HG03432 (cell line): ENCODE measurements around the gene NFATC2IP.
"Not testable (repeated sequence)": the region's sequence is repeated elsewhere in the genome, so short reads cannot be mapped to it uniquely, and the experiment has no call there.

Source experiments
- ATAC-seq: cut with Tn5 transposase; IDR thresholded peaks from one replicate; pipeline ENCODE4 v1.9.1; 2021; ENCODE audit warnings: mild to moderate bottlenecking, moderate library complexity; ENCODE audit not compliant: unreplicated experiment

The NFATC2IP gene

GRCh38 chr16:28925386-28926228 is 25.1 kb upstream of the NFATC2IP start:
- ATAC-seq: peak; percentile 39

DNA sequence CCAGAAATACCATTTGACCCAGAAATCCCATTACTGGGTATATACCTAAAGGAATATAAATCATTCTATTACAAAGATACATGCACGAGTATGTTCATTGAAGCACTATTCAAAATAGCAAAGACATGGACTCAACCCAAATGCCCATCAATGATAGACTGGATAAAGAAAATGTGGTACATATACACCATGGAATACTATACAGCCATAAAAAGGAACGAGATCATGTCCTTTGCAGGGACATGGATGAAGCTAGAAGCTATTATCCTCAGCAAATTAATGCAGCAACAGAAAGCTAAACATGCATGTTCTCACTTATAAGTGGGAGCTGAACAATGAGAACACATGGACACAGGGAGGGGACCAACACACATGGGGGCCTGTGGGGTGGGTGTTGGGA is 24.5 kb upstream of the NFATC2IP start:
- ATAC-seq: not testable (repeated sequence)

DNA sequence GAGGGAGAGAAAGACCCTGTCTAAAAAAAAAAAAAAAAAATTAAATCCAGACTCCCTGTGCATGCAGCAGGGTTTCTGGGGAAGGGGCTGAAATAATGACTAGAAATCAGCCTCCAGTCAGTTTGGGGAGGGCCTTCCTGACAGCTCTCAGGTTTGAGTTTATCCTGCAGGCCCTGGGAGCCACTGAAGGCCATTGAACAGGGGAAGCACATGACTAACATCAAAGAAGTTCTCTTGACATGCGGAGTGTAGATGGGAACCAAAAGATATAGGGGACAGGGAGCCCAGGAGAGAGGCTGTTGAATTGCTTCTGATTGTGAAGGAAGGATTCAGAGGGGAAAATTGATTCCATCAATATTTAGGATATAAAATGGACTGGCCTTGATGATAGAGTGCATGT is 22.9 kb upstream of the NFATC2IP start:
- ATAC-seq: no peak

GRCh38 chr16:28930203-28930602 is 20.5 kb upstream of the NFATC2IP start:
- no peak for ATAC-seq

GRCh38 chr16:28930652-28931051 is 20.1 kb upstream of the NFATC2IP start:
- no peak for ATAC-seq

GRCh38 chr16:28931801-28932225 is 18.9 kb upstream of the NFATC2IP start, which contains the start of gene CD19:
CD19 (plus strand) TSS chr16:28931971; CDS start chr16:28932001, 30 bp downstream.
- no peak for ATAC-seq

DNA sequence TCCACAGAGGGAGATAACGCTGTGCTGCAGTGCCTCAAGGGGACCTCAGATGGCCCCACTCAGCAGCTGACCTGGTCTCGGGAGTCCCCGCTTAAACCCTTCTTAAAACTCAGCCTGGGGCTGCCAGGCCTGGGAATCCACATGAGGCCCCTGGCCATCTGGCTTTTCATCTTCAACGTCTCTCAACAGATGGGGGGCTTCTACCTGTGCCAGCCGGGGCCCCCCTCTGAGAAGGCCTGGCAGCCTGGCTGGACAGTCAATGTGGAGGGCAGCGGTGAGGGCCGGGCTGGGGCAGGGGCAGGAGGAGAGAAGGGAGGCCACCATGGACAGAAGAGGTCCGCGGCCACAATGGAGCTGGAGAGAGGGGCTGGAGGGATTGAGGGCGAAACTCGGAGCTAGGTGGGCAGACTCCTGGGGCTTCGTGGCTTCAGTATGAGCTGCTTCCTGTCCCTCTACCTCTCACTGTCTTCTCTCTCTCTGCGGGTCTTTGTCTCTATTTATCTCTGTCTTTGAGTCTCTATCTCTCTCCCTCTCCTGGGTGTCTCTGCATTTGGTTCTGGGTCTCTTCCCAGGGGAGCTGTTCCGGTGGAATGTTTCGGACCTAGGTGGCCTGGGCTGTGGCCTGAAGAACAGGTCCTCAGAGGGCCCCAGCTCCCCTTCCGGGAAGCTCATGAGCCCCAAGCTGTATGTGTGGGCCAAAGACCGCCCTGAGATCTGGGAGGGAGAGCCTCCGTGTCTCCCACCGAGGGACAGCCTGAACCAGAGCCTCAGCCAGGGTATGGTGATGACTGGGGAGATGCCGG is 18.2 kb upstream of the NFATC2IP start:
- no peak for ATAC-seq

GRCh38 chr16:28933171-28933570 is 17.6 kb upstream of the NFATC2IP start:
- ATAC-seq: no peak

- no peak for ATAC-seq
Observed at GRCh38 chr16:28935346-28935745, 15.4 kb upstream of the NFATC2IP start.

DNA sequence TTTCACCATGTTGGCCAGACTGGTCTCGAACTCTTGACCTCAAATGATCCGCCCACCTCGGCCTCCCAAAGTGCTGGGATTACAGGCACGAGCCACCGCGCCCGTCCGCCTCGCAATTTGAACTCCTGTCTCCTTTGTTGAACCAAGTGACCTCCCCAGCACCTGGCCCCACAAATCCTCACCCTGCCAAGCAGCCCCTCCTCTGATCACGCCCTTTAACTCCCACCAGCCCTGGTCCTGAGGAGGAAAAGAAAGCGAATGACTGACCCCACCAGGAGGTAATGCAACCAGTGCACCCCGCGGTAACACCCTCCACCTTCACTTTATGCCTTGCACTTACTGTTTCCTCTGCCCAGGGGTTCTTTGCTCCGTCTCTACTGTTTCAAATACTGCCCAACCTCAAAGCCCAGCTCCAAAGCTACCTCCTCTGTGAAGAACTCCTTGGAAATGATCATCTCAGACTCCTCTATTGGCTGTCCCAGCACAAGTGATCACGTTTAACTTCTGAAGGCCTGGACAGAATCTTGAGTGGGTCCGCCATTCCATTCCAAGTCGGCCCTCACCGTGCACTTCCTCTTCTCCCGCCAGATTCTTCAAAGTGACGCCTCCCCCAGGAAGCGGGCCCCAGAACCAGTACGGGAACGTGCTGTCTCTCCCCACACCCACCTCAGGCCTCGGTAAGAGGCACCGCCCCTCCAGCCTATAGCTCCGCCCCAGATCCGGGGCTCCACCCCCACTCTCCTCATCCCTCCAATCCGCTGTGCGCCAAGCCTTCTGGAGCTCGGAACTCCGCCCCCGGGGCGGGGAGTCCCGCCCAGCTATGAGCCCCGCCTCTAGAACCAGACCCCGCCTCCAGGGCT is 14.6 kb upstream of the NFATC2IP start:
- peak; percentile 79 for ATAC-seq

DNA sequence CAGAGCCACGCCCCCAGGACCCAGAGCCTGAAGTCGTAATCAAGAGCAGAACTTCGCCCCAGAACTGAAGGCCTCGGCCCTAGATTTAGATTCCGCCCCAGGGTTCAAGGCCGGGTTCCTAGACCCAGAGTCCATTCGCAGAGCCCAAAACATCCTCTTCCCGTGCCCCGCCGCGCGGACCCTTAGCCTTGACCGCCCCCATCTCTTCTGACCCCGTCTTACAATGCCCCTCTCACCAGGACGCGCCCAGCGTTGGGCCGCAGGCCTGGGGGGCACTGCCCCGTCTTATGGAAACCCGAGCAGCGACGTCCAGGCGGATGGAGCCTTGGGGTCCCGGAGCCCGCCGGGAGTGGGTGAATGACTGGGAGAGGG is 14.0 kb upstream of the NFATC2IP start:
- no peak for ATAC-seq

GRCh38 chr16:28937222-28937876 is 13.4 kb upstream of the NFATC2IP start:
- no peak for ATAC-seq

DNA sequence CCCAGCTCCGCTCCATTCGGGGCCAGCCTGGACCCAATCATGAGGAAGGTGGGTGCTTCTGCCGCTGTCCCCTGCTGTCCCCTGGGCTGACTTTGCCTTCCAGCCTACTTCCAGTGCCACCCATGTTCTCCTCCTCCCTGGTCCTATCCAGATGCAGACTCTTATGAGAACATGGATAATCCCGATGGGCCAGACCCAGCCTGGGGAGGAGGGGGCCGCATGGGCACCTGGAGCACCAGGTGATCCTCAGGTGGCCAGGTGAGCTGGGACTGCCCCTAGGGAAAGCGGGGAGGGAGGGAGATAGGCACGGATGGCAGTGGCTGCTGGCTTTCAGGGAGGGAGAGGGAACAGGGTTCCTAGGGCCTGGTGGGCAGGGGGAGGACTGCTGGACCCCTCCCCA is 12.0 kb upstream of the NFATC2IP start:
- ATAC-seq: no peak

DNA sequence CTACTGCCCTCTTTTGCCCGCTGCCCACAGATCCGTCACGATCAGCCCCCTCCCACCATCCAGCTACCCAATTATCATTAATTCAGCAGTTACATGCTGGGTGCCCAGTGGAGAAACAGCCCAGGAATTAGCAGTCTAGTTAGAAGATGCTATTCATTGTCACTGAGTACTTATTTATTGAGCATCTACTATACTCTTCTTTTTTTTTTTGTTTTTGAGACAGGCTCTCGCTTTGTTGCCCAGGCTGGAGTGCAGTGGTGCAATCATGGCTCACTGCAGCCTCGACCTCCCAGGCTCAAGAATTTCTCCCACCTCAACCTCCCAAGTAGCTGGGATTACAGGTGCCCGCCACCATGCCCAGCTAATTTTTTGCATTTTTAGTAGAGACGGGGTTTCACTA is 10.9 kb upstream of the NFATC2IP start:
- not testable (repeated sequence) for ATAC-seq

DNA sequence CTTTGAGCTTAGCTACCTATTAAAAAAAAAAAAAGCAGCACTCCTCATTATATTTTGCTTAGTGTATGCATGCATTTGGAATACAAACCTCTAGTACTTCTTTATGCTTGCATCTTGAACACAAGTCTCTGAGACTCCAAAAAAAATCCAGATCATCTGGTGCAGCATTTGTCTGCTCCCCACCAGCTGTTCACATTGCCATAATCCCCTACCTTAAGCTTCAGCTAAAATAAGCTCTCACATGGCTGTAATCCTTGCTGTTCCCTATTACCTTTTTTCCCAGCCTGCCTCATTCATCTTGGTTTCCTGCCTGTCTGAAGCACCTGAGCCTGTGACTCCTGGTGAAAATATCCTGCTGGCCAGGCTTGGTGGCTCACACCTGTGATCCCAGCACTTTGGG is 7.5 kb upstream of the NFATC2IP start:
- ATAC-seq: no peak

GRCh38 chr16:28946681-28947080 is 4.1 kb upstream of the NFATC2IP start:
- ATAC-seq: no peak

GRCh38 chr16:28951410-28951943 is 740 bp downstream of the NFATC2IP start:
- ATAC-seq: no peak

DNA sequence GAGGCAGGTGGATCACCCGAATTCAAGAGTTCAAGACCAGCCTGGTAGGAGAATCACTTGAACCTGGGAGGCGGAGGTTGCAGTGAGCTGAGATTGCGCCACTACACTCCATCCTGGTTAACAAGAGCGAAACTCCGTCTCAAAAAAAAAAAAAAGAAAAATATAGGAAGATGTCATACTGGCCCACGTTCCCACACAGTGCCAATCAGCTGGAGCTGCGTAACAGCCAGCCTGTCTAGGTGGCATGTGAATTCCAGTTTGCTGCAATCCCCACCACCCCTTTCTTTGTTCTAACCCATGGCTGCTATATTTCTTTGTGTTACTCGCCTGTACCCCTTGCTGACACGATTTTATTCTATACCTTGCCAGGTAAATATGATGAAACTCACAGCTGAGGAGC is 7.5 kb downstream of the NFATC2IP start:
- no peak for ATAC-seq

GRCh38 chr16:28958836-28959235 is 8.1 kb downstream of the NFATC2IP start:
- ATAC-seq: no peak

- ATAC-seq: no peak
Observed at GRCh38 chr16:28964072-28964471, 13.3 kb downstream of the NFATC2IP start.
